GM19452 (cell line): Measurements from ENCODE around the gene ASB6.

ENCODE experiments used
- ATAC-seq: cut with Tn5 transposase; IDR thresholded peaks from one replicate; pipeline ENCODE4 v1.9.1; 2021; ENCODE audit not compliant: unreplicated experiment

The ASB6 gene

GRCh38 chr9:129627556-129628440, 14.2 kb downstream of the ASB6 start:
- ATAC-seq: no peak

- ATAC-seq: peak; percentile 23
These were observed 15.2 kb downstream of the ASB6 start for GRCh38 chr9:129626625-129627284.

- ATAC-seq: peak; percentile 74
These were observed 15.8 kb downstream of the ASB6 start, which contains the start of gene NTMT1 for GRCh38 chr9:129626079-129626624. Gene NTMT1 (plus strand): TSS chr9:129626163. CDS start chr9:129632704, 6,541 bp downstream.

- no peak for ATAC-seq
These were observed 17.0 kb downstream of the ASB6 start for GRCh38 chr9:129624947-129625346.

GRCh38 chr9:129624168-129624759, 17.7 kb downstream of the ASB6 start:
- ATAC-seq: no peak

GRCh38 chr9:129623331-129623730, 18.6 kb downstream of the ASB6 start:
- ATAC-seq: no peak

- no peak for ATAC-seq
These were observed 21.2 kb downstream of the ASB6 start, which contains the start of gene C9orf50 for GRCh38 chr9:129620669-129621295. Gene C9orf50 (minus strand): TSS chr9:129621101. CDS start chr9:129620574, 527 bp downstream.

GRCh38 chr9:129619787-129620668, 21.9 kb downstream of the ASB6 start:
- ATAC-seq: no peak

- no peak for ATAC-seq
These were observed 24.8 kb downstream of the ASB6 start for GRCh38 chr9:129617167-129617566.

- ATAC-seq: no peak
These were observed 26.3 kb downstream of the ASB6 start for GRCh38 chr9:129615407-129616285.

GRCh38 chr9:129614932-129615331, 27.0 kb downstream of the ASB6 start:
- no peak for ATAC-seq

GRCh38 chr9:129613520-129614175, 28.3 kb downstream of the ASB6 start:
- ATAC-seq: no peak

GRCh38 chr9:129612815-129613519, 29.0 kb downstream of the ASB6 start:
- ATAC-seq: no peak

- no peak for ATAC-seq
These were observed 29.8 kb downstream of the ASB6 start for GRCh38 chr9:129612123-129612522.

- ATAC-seq: no peak
These were observed 30.6 kb downstream of the ASB6 start for GRCh38 chr9:129611307-129611800.

- ATAC-seq: no peak
These were observed 31.3 kb downstream of the ASB6 start for GRCh38 chr9:129610473-129611306.

GRCh38 chr9:129610213-129610472, 31.8 kb downstream of the ASB6 start:
- no peak for ATAC-seq
